ENCODE data around the gene KRTAP5-3.

GRCh38 chr11:1597994-1598380 is 10.3 kb downstream of the KRTAP5-3 start, which contains the start of gene KRTAP5-2:
- TF ChIP-seq CTCF (IDR thresholded peaks at IDR 0.05) = no peak
- no peak for TF ChIP-seq ZFX (IDR thresholded peaks at IDR 0.05; ENCODE audit: borderline replicate concordance)
